Trophoblast cell (in vitro differentiated cells and primary cell): ENCODE measurements around the gene YBEY.

Experiments used
- DNase-seq, 2 donors: peaks; one replicate each; pipeline ENCODE4 v3.0.0-alpha.2; 2016
- H2AFZ ChIP-seq: 2 replicates; pipeline ENCODE4 v1.6.1; 2013; ENCODE audit warnings: low read length, moderate library complexity, mild to moderate bottlenecking; ENCODE audit not compliant: insufficient read depth, poor library complexity
- H2AK5ac ChIP-seq: 2 replicates; pipeline ENCODE4 v1.6.1; 2013; ENCODE audit warnings: mild to moderate bottlenecking, low read length
- H2BK120ac ChIP-seq: 2 replicates; pipeline ENCODE4 v1.6.1; 2013; ENCODE audit warnings: low read length, mild to moderate bottlenecking, moderate library complexity; ENCODE audit not compliant: insufficient read depth, poor library complexity
- H2BK12ac ChIP-seq: 2 replicates; pipeline ENCODE4 v1.6.1; 2013; ENCODE audit warnings: mild to moderate bottlenecking, low read length, moderate library complexity
- H2BK5ac ChIP-seq: 2 replicates; pipeline ENCODE4 v1.6.1; 2013; ENCODE audit warnings: low read length, low read depth, moderate library complexity, mild to moderate bottlenecking; ENCODE audit not compliant: poor library complexity
- H3K14ac ChIP-seq: 2 replicates; pipeline ENCODE4 v1.6.1; 2013; ENCODE audit warnings: mild to moderate bottlenecking, low read length
- H3K18ac ChIP-seq: 2 replicates; pipeline ENCODE4 v1.6.1; 2013; ENCODE audit warnings: mild to moderate bottlenecking, low read length
- H3K23ac ChIP-seq: 2 replicates; pipeline ENCODE4 v1.6.1; 2013; ENCODE audit warnings: low read length
- H3K27ac ChIP-seq: 2 replicates; pipeline ENCODE4 v1.5.1; 2013; ENCODE audit warnings: low read depth, mild to moderate bottlenecking, inconsistent platforms, low read length, moderate library complexity
- H3K27me3 ChIP-seq: 2 replicates; pipeline ENCODE4 v1.6.1; 2013; ENCODE audit warnings: inconsistent platforms, mild to moderate bottlenecking, low read length, moderate library complexity; ENCODE audit not compliant: insufficient read depth
- H3K36me3 ChIP-seq, 2 experiments: 1 replicate in 1 of 2; 2 replicates in 1 of 2; pipeline ENCODE4 v1.6.1; 2013; ENCODE audit warnings: low read length in 2 of 2, mild to moderate bottlenecking in 2 of 2, moderate library complexity in 1 of 2; ENCODE audit not compliant: insufficient read depth in 2 of 2, control insufficient read depth in 1 of 2
- H3K4ac ChIP-seq: 2 replicates; pipeline ENCODE4 v1.6.1; 2013; ENCODE audit warnings: low read depth, mild to moderate bottlenecking, low read length, moderate library complexity
- H3K4me1 ChIP-seq, 2 experiments: 1 replicate in 1 of 2; 2 replicates in 1 of 2; pipeline ENCODE4 v1.6.1; 2013; ENCODE audit warnings: low read length in 2 of 2, mild to moderate bottlenecking in 2 of 2, moderate library complexity in 1 of 2; ENCODE audit not compliant: insufficient read depth in 2 of 2, control insufficient read depth in 1 of 2
- H3K4me2 ChIP-seq: 2 replicates; pipeline ENCODE4 v1.6.1; 2013; ENCODE audit warnings: inconsistent platforms, mild to moderate bottlenecking, low read length, moderate library complexity
- H3K4me3 ChIP-seq: 2 replicates; pipeline ENCODE4 v1.5.1; 2013; ENCODE audit warnings: mild to moderate bottlenecking, low read depth, low read length, inconsistent platforms
- H3K79me1 ChIP-seq: one replicate; pipeline ENCODE4 v1.6.1; 2013; ENCODE audit warnings: low read length
- H3K79me2 ChIP-seq: 2 replicates; pipeline ENCODE4 v1.6.1; 2013; ENCODE audit warnings: low read length, mild to moderate bottlenecking; ENCODE audit not compliant: control insufficient read depth, insufficient read depth, poor library complexity
- H3K9ac ChIP-seq: 2 replicates; pipeline ENCODE4 v1.6.1; 2013; ENCODE audit warnings: mild to moderate bottlenecking, low read length
- H3K9me3 ChIP-seq: 2 replicates; pipeline ENCODE4 v1.6.1; 2013; ENCODE audit warnings: low read depth, mild to moderate bottlenecking, control low read depth, inconsistent platforms, low read length; ENCODE audit not compliant: insufficient read depth
- H4K12ac ChIP-seq: 2 replicates; pipeline ENCODE4 v1.6.1; 2013; ENCODE audit warnings: low read depth, mild to moderate bottlenecking, low read length, moderate library complexity
- H4K8ac ChIP-seq: 2 replicates; pipeline ENCODE4 v1.6.1; 2013; ENCODE audit warnings: low read depth, mild to moderate bottlenecking, low read length, moderate library complexity
- H4K91ac ChIP-seq: one replicate; pipeline ENCODE4 v1.6.1; 2013; ENCODE audit warnings: low read depth, mild to moderate bottlenecking, low read length, moderate library complexity
- WGBS: extraction: QIAGEN DNeasy Blood & Tissue Kit; methylation state at CpG from one replicate; pipeline ENCODE4 v1.1.7; 2013; ENCODE audit warnings: missing lambda C conversion rate; ENCODE audit not compliant: insufficient read length, insufficient coverage; ENCODE audit errors: extremely low coverage; 5-methylcytosine and 5-hydroxymethylcytosine counted together

The YBEY gene

DNA sequence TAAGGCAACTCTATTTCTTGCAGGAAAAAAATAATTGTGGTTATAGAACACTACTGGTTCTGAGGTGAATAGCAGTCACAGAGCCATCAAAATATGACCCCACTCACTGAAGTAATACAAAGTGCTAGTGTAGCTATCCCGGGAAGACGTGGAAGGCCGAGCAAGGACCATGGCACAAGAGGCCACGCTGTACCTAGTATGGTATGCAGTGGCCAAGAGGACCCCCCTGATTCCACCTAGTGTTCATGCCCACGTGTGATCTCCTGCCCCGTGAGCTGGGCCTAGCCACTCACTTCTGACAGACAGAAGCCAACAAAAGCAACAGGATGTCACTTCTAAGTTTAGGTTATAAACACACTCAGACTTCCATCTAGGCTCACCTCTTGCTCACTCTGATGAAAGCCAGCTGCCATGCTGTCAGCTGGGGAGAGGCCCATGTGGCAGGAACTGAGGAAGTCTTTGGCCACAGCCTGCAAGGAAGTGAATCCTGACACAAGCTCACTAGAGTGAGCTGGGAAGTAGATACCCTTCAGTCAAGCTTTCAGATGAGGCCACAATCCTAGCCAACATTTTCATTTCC, 35.9 kb upstream of the YBEY start:
- Histone ChIP-seq H3K4me1 (no peaks in the 10 kb centered on the region), H2AK5ac (no peak overlapping the region), H2AFZ (no peak overlapping the region), H3K4me2 (no peak overlapping the region), H4K91ac (no peak overlapping the region), H3K27me3 (no peaks in the 10 kb centered on the region), H3K79me2 (no peaks in the 10 kb centered on the region), H3K4ac (no peak overlapping the region), H3K36me3 (peaks cover 53 to 70% of the 10 kb centered on the region in 2 experiments), H2BK12ac (no peak overlapping the region), H3K79me1 (no peaks in the 10 kb centered on the region), H4K12ac (no peak overlapping the region), H3K23ac (no peak overlapping the region), H3K9me3 (no peaks in the 10 kb centered on the region), H3K18ac (no peak overlapping the region), H3K4me3 (no peak overlapping the region), H3K27ac (no peak overlapping the region), H2BK120ac (no peak overlapping the region), H4K8ac (no peak overlapping the region), H3K9ac (no peak overlapping the region), H3K14ac (no peak overlapping the region), H2BK5ac (no peak overlapping the region)
- no CpG with 5 or more reads among the region's 6 CpGs for WGBS
- DNase-seq, result no peak

DNA sequence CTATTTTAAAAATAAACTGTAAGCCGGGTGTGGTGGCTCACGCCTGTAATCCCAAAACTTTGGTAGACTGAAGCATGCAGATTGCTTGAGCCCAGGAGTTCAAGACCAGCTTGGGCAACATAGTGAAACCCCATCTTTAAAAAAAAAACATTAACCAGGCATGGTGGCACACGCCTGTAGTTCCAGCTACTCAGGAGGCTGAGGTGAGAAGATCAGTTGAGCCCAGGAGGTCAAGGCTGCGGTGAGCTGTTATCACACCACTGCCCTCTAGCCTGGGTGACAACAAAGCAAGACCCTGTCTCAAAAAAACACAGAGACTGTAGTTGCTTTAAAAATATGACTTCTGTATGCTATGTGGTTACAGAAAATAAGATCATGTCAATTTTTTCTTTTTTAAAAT, 33.3 kb upstream of the YBEY start:
- H3K4me3 ChIP-seq, result no peak overlapping the region
- no peaks in the 10 kb centered on the region for H3K79me1 ChIP-seq
- peaks cover 63 to 76% of the 10 kb centered on the region in 2 experiments for H3K36me3 ChIP-seq
- H4K91ac ChIP-seq, result no peak overlapping the region
- WGBS, result no CpG with 5 or more reads among the region's 4 CpGs
- no peaks in the 10 kb centered on the region for H3K27me3 ChIP-seq
- H3K23ac ChIP-seq, result no peak overlapping the region
- no peak overlapping the region for H2BK12ac ChIP-seq
- no peak overlapping the region for H3K4me2 ChIP-seq
- no peaks in the 10 kb centered on the region for H3K9me3 ChIP-seq
- H3K14ac ChIP-seq, result no peak overlapping the region
- no peak overlapping the region for H2AK5ac ChIP-seq
- no peak overlapping the region for H3K4ac ChIP-seq
- H3K27ac ChIP-seq, result no peak overlapping the region
- H3K4me1 ChIP-seq, result no peaks in the 10 kb centered on the region
- no peak overlapping the region for H2AFZ ChIP-seq
- H2BK5ac ChIP-seq, result no peak overlapping the region
- no peaks in the 10 kb centered on the region for H3K79me2 ChIP-seq
- H4K12ac ChIP-seq, result no peak overlapping the region
- H4K8ac ChIP-seq, result no peak overlapping the region
- H2BK120ac ChIP-seq, result no peak overlapping the region
- H3K9ac ChIP-seq, result no peak overlapping the region
- DNase-seq, result no peak
- no peak overlapping the region for H3K18ac ChIP-seq

DNA sequence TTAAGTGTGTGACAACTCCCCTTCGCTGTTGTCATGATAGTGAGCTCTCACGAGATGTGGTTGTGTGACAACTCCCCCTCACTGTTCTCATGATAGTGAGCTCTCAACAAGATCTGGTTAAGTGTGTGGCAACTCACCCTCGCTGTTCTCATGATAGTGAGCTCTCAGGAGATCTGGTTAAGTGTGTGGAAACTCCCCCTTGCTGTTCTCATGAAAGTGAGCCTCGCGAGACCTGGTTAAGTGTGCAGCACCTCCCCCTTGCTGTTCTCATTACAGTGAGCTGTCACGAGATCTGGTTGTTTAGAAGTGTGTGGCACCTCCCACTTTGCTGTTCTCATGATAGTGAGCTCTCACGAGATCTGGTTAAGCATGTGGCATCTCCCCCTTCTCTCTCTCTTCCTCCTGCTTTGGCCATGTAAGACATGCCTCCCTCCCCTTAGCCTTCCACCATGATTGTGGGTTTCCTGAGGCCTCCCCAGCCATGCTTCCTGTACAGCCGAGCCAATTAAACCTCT, 32.5 kb upstream of the YBEY start:
- Histone ChIP-seq H4K12ac (no peak overlapping the region), H2BK120ac (no peak overlapping the region), H3K27me3 (no peaks in the 10 kb centered on the region), H2BK5ac (no peak overlapping the region), H2AFZ (no peak overlapping the region), H4K8ac (no peak overlapping the region), H3K9ac (no peak overlapping the region), H3K18ac (no peak overlapping the region), H3K4me1 (no peaks in the 10 kb centered on the region), H3K4me2 (no peak overlapping the region), H4K91ac (no peak overlapping the region), H3K9me3 (no peaks in the 10 kb centered on the region), H3K79me2 (no peaks in the 10 kb centered on the region), H3K79me1 (no peaks in the 10 kb centered on the region), H2AK5ac (no peak overlapping the region), H3K23ac (no peak overlapping the region), H3K14ac (no peak overlapping the region), H3K27ac (no peak overlapping the region), H3K4ac (no peak overlapping the region), H3K36me3 (peaks cover 61 to 76% of the 10 kb centered on the region in 2 experiments), H3K4me3 (no peak overlapping the region), H2BK12ac (no peak overlapping the region)
- no peak for DNase-seq
- WGBS, result no CpG with 5 or more reads among the region's 8 CpGs

DNA sequence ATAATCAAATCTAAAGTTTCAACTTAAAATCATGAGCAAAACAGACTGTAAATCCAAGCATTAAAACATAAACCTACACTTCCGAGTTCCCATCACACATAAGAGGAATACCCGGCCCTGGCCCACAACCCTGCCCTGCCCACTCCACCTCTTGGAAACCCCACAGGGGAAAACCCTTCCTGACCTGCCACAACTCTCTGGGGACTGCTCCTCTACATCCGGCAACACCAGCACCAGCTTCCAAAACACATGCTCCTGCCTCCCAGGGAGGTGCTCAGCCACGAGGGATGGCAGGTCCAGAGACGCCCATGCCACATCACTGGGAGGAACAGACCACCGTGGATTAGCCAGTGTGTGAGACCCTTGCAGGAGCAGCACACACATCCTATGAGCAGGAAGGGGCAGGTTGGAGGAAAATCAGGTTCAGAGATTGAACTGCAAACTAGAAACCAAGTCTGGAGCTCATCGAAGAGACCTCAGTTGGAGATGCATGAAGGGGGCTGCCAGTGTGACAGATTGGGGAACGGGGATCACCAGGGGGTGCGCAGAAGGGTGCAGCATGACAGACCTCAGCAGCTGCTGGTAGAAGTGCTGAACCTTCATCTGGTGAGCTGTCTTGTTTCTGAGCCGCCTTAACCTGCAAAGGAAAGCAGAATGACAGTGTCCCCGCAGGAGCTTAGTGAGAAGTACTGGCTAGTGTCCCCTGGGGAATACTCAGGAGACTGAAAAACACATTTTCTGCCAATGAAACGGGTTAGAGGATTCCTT, 31.8 kb upstream of the YBEY start:
- no peak overlapping the region for H2AFZ ChIP-seq
- peaks cover 63 to 74% of the 10 kb centered on the region in 2 experiments for H3K36me3 ChIP-seq
- H2BK12ac ChIP-seq, result no peak overlapping the region
- no peak overlapping the region for H3K18ac ChIP-seq
- H3K4me1 ChIP-seq, result no peaks in the 10 kb centered on the region
- no peak overlapping the region for H3K27ac ChIP-seq
- no peak overlapping the region for H4K12ac ChIP-seq
- H3K79me1 ChIP-seq, result no peaks in the 10 kb centered on the region
- no peak overlapping the region for H3K14ac ChIP-seq
- H3K4me2 ChIP-seq, result no peak overlapping the region
- H2AK5ac ChIP-seq, result no peak overlapping the region
- no peaks in the 10 kb centered on the region for H3K79me2 ChIP-seq
- H4K8ac ChIP-seq, result no peak overlapping the region
- no peak overlapping the region for H2BK5ac ChIP-seq
- H3K23ac ChIP-seq, result no peak overlapping the region
- no peak overlapping the region for H2BK120ac ChIP-seq
- WGBS, result no CpG with 5 or more reads among the region's 12 CpGs
- no peak overlapping the region for H4K91ac ChIP-seq
- DNase-seq, result no peak
- H3K27me3 ChIP-seq, result no peaks in the 10 kb centered on the region
- no peak overlapping the region for H3K4me3 ChIP-seq
- no peak overlapping the region for H3K4ac ChIP-seq
- H3K9me3 ChIP-seq, result peaks cover 2% of the 10 kb centered on the region
- no peak overlapping the region for H3K9ac ChIP-seq
